Measurements from ENCODE around the gene KCNN4. TPM values are rescaled to one million over a fixed set of nuclear protein-coding genes. Genes with fewer than 3 reads are reported as not detected.

KCNN4 gene
- polyA plus RNA-seq, 1 of the 3 experiments (the other 2 are of a cell fraction), result 22.2 TPM

- Histone ChIP-seq H3K9ac (no peak overlapping the region), H3K4me1 (ENCODE audit: control insufficient read depth in 1 of 2, insufficient read depth in 2 of 2, low read depth in 1 of 2, low read length in 1 of 2) (no peaks in the 10 kb centered on the region), H3K27me3 (ENCODE audit: insufficient read depth) (no peaks in the 10 kb centered on the region), H3K27ac (ENCODE audit: low read depth in 2 of 2, low read length in 1 of 2) (no peak overlapping the region), H3K9me3 (no peaks in the 10 kb centered on the region), H2AFZ (ENCODE audit: low read depth) (no peak overlapping the region), H4K20me1 (ENCODE audit: insufficient read depth) (no peaks in the 10 kb centered on the region), H3F3A (replicated peaks; ENCODE audit: insufficient read depth) (peaks cover 6% of the 10 kb centered on the region), H3K9me2 (no peaks in the 10 kb centered on the region), H3K4me2 (no peak overlapping the region), H3K4me3 (ENCODE audit: low read depth in 2 of 2, low read length in 1 of 2) (no peak overlapping the region), H3K36me3 (replicated peaks in 1 of 2; ENCODE audit: control insufficient read depth in 1 of 2, insufficient read depth in 2 of 2, low read length in 1 of 2) (peaks cover 10 to 17% of the 10 kb centered on the region in 2 experiments), H3K79me2 (ENCODE audit: insufficient read depth) (no peaks in the 10 kb centered on the region)
- DNase-seq, result no peak
- ChIA-PET CTCF (interaction anchor here (1.2 to 2.1 kb wide), 2 partner anchors 10 to 19 kb away, joined by 3 to 9 read pairs; partner anchors contain the start of gene IRGC), POLR2A (no interaction called here)
- no peak for TF ChIP-seq ELF1 (IDR thresholded peaks at IDR 0.05)
- no peak for TF ChIP-seq SIN3A (IDR thresholded peaks at IDR 0.05; ENCODE audit: borderline replicate concordance, low read depth, low read length)
- no peak for TF ChIP-seq GATA2 (CRISPR knock-in tag; IDR thresholded peaks at IDR 0.05)
- 85% methylated on average over 7 of the region's 7 CpGs for WGBS (ENCODE audit: low lambda C conversion rate)
Observed at GRCh38 chr19:43725468-43725867, 55.3 kb downstream of the KCNN4 start.

DNA sequence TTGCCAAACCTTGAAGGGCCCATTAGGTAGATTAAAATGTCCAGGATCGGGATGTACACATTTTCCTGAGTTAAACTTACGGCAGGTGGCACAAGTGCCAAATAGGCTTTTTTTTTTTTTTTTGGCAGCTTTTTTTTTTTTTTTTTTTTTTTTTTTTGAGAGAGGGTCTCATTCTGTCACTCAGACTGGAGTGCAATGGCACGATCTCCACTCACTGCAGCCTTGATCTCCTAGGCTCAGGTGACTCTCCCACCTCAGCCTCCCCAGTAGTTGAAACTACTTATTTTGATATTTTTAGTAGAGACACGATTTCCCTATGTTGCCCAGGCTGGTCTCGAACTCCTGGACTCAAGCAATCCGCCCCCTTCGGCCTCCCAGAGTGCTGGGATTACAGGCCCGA, 55.9 kb downstream of the KCNN4 start:
- DNase-seq, result no peak
- Histone ChIP-seq H4K20me1 (ENCODE audit: insufficient read depth) (no peaks in the 10 kb centered on the region), H3K9ac (no peak overlapping the region), H3K9me2 (no peaks in the 10 kb centered on the region), H3K9me3 (no peaks in the 10 kb centered on the region), H3K79me2 (ENCODE audit: insufficient read depth) (no peaks in the 10 kb centered on the region), H3K4me2 (no peak overlapping the region), H3K27ac (ENCODE audit: low read depth in 2 of 2, low read length in 1 of 2) (no peak overlapping the region), H3F3A (replicated peaks; ENCODE audit: insufficient read depth) (peaks cover 6% of the 10 kb centered on the region), H3K4me1 (ENCODE audit: control insufficient read depth in 1 of 2, insufficient read depth in 2 of 2, low read depth in 1 of 2, low read length in 1 of 2) (no peaks in the 10 kb centered on the region), H3K36me3 (replicated peaks in 1 of 2; ENCODE audit: control insufficient read depth in 1 of 2, insufficient read depth in 2 of 2, low read length in 1 of 2) (peaks cover 6 to 13% of the 10 kb centered on the region in 2 experiments), H3K4me3 (ENCODE audit: low read depth in 2 of 2, low read length in 1 of 2) (no peak overlapping the region), H3K27me3 (ENCODE audit: insufficient read depth) (no peaks in the 10 kb centered on the region), H2AFZ (ENCODE audit: low read depth) (no peak overlapping the region)
- TF ChIP-seq FOXM1 (IDR thresholded peaks at IDR 0.05; ENCODE audit: low read depth) (no peak), JUND (IDR thresholded peaks at IDR 0.05) (no peak), YY1 (IDR thresholded peaks at IDR 0.05; ENCODE audit: low read depth) (no peak), USF2 (IDR thresholded peaks at IDR 0.05; ENCODE audit: borderline replicate concordance, low read depth, low read length) (no peak), NFIC (IDR thresholded peaks at IDR 0.05; ENCODE audit: borderline replicate concordance) (no peak), USF1 (IDR thresholded peaks at IDR 0.05; ENCODE audit: borderline replicate concordance, low read depth) (no peak), TEAD4 (IDR thresholded peaks at IDR 0.05; ENCODE audit: borderline replicate concordance, insufficient read depth) (no peak), FOXJ3 (CRISPR knock-in tag; IDR thresholded peaks at IDR 0.05) (no peak)
- CTCF ChIA-PET, result interaction anchor here (1.2 to 2.1 kb wide), 2 partner anchors 9 to 20 kb away, joined by 3 to 9 read pairs; partner anchors contain the start of gene IRGC
- WGBS (ENCODE audit: low lambda C conversion rate), result 84% methylated on average over 8 of the region's 8 CpGs
- POLR2A ChIA-PET, result no interaction called here

DNA sequence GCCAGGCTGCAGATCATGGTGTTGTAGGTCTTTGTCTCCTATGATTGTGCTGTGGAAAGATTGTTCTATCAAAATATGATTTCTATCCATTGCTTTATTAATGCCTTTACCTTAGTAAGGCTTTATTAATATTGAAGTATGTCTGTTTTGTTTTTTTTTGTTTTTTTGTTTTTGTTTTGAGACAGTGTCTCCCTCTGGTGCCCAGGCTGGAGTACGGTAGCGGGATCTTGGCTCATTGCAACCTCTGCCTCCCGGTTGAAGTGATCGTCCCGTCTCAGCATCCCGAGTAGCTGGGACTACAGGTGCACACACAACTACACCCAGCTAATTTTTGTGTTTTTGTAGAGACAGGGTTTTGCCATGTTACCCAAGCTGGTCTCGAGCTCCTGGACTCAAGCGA, 57.2 kb downstream of the KCNN4 start:
- Histone ChIP-seq H3K9ac (no peak overlapping the region), H3K27ac (ENCODE audit: low read depth in 2 of 2, low read length in 1 of 2) (no peak overlapping the region), H3K79me2 (ENCODE audit: insufficient read depth) (no peaks in the 10 kb centered on the region), H3K9me3 (no peaks in the 10 kb centered on the region), H3K4me1 (ENCODE audit: control insufficient read depth in 1 of 2, insufficient read depth in 2 of 2, low read depth in 1 of 2, low read length in 1 of 2) (no peaks in the 10 kb centered on the region), H3K36me3 (replicated peaks in 1 of 2; ENCODE audit: control insufficient read depth in 1 of 2, insufficient read depth in 2 of 2, low read length in 1 of 2) (peaks cover 0 to 1% of the 10 kb centered on the region in 2 experiments), H3F3A (replicated peaks; ENCODE audit: insufficient read depth) (peaks cover 6% of the 10 kb centered on the region), H3K27me3 (ENCODE audit: insufficient read depth) (no peaks in the 10 kb centered on the region), H2AFZ (ENCODE audit: low read depth) (no peak overlapping the region), H3K4me2 (no peak overlapping the region), H4K20me1 (ENCODE audit: insufficient read depth) (no peaks in the 10 kb centered on the region), H3K9me2 (no peaks in the 10 kb centered on the region), H3K4me3 (ENCODE audit: low read depth in 2 of 2, low read length in 1 of 2) (no peak overlapping the region)
- TF ChIP-seq SMC3 (IDR thresholded peaks at IDR 0.05; ENCODE audit: low read depth, low read length) (peak; percentile 26), TAF1 (IDR thresholded peaks at IDR 0.05; ENCODE audit: borderline replicate concordance, low read depth, low read length) (no peak), SIN3A (IDR thresholded peaks at IDR 0.05; ENCODE audit: borderline replicate concordance, low read depth, low read length) (no peak), CTCF (IDR thresholded peaks at IDR 0.05) (peak; percentile 49), RAD21 (IDR thresholded peaks at IDR 0.05; ENCODE audit: low read length) (peak; percentile 34)
- no peak for DNase-seq
- CTCF ChIA-PET, result no interaction called here
- WGBS (ENCODE audit: low lambda C conversion rate), result 61% methylated on average over 8 of the region's 8 CpGs
- POLR2A ChIA-PET, result no interaction called here

Measured in SK-N-SH (cell line).